Panc1 (cell line): ENCODE data around the gene FARS2. TPM values are rescaled to one million over a fixed set of nuclear protein-coding genes. Genes with fewer than 3 reads are reported as not detected.

Experiments used
- ATAC-seq: fragments of 200-7000 bp; cut with Tn5 transposase; 2 replicates; pipeline ENCODE4 v1.9.1; 2020; ENCODE audit warnings: mild to moderate bottlenecking, moderate library complexity
- BruUV-seq: library from RNA; stranded (reverse); fragments of 400-500 nt; replicated peaks from 2 replicates; lab custom pipeline; 2021; lab: Mats Ljungman, UMichigan
- CTCF ChIA-PET: fragments of 300-600 bp; sonication (Branson Sonifier 250); formaldehyde crosslinking; loops from one replicate; lab custom pipeline; 2022; ENCODE audit warnings: antibody characterized with exemption; lab: Charles Lee
- POLR2A ChIA-PET: fragments of 300-600 bp; sonication (Branson Sonifier 250); formaldehyde crosslinking; loops from one replicate; lab custom pipeline; 2022; ENCODE audit warnings: antibody characterized with exemption; lab: Charles Lee
- DNase-seq: peaks from one replicate; pipeline ENCODE4 v3.0.0-alpha.2; 2010; ENCODE audit warnings: low read depth, low spot score
- H3K27ac ChIP-seq: 2 replicates; pipeline ENCODE4 v1.5.1; 2011; ENCODE audit warnings: mild to moderate bottlenecking, low read length, inconsistent platforms
- H3K27me3 ChIP-seq: fragments of 200-500 bp; sonication (Bioruptor generic); 2 replicates; pipeline ENCODE4 v1.6.0; 2014; ENCODE audit warnings: low read length, inconsistent platforms; ENCODE audit not compliant: control insufficient read depth, insufficient read depth
- H3K36me3 ChIP-seq: fragments of 200-500 bp; sonication (Bioruptor generic); 2 replicates; pipeline ENCODE4 v1.5.1; 2014; ENCODE audit warnings: inconsistent platforms, mild to moderate bottlenecking, low read length, moderate library complexity; ENCODE audit not compliant: control insufficient read depth, insufficient read depth
- H3K4me1 ChIP-seq: 2 replicates; pipeline ENCODE4 v1.5.1; 2011; ENCODE audit warnings: inconsistent platforms, mild to moderate bottlenecking, low read length, moderate library complexity; ENCODE audit not compliant: control insufficient read depth, insufficient read depth
- H3K4me3 ChIP-seq, 2 experiments: 2 replicates each; pipeline ENCODE4 v1.5.1; 2011 to 2012; ENCODE audit warnings: low read depth in 2 of 2, low read length in 2 of 2, mild to moderate bottlenecking in 2 of 2, inconsistent platforms in 1 of 2, moderate library complexity in 1 of 2
- H3K9me3 ChIP-seq: fragments of 200-500 bp; sonication (Bioruptor generic); 2 replicates; pipeline ENCODE4 v1.5.1; 2014; ENCODE audit warnings: low read depth, mild to moderate bottlenecking, inconsistent platforms, low read length, moderate library complexity; ENCODE audit not compliant: control insufficient read depth, insufficient read depth
- CTCF ChIP-seq: fragments of 450-650 bp; IDR thresholded peaks from 2 replicates; pipeline ENCODE4 v1.5.1; 2017; ENCODE audit warnings: mild to moderate bottlenecking
- POLR2AphosphoS5 ChIP-seq: IDR thresholded peaks from 2 replicates; pipeline ENCODE4 v1.6.1; 2012; ENCODE audit warnings: mild to moderate bottlenecking, low read depth, low read length, moderate library complexity
- REST ChIP-seq, 2 experiments: IDR thresholded peaks; 2 replicates each; pipeline ENCODE4 v1.6.1; 2011 to 2012; ENCODE audit warnings: low read depth in 2 of 2, control low read depth in 1 of 2, low read length in 1 of 2, mild to moderate bottlenecking in 1 of 2, moderate library complexity in 1 of 2; ENCODE audit not compliant: insufficient read depth in 1 of 2
- SIN3A ChIP-seq: IDR thresholded peaks from 2 replicates; pipeline ENCODE4 v1.6.1; 2012; ENCODE audit warnings: low read depth, mild to moderate bottlenecking, low read length, moderate library complexity, borderline replicate concordance; ENCODE audit not compliant: insufficient read depth
- TCF7L2 ChIP-seq: IDR thresholded peaks from 2 replicates; pipeline ENCODE4 v1.6.1; 2011; ENCODE audit warnings: mild to moderate bottlenecking, low read depth, low read length, inconsistent platforms
- in situ Hi-C: cut with HindIII; loops from 2 replicates; pipeline ENCODE4 v1.10.0; 2016; ENCODE audit warnings: low sequenced_read_pairs, low pct_unique_long_range_greater_than_20kb
- intact Hi-C: fragments of 100-400 bp; cut with micrococcal nuclease; formaldehyde crosslinking; loops from one replicate; pipeline ENCODE4 v1.10.0; 2022; ENCODE audit not compliant: unreplicated experiment
- total RNA-seq: library from RNA; stranded (reverse); gene quantifications from one replicate; pipeline ENCODE4 v1.2.1, GENCODE V29; 2021; ENCODE audit not compliant: unreplicated experiment

The FARS2 gene
- total RNA-seq, 1 experiment from 2014 or later: 12.8 TPM

- ATAC-seq (no peak), DNase-seq (no peak)
- BruUV-seq: no TSS peak
- H3K27me3 ChIP-seq: no peaks in the 10 kb centered on the region
- ChIA-PET CTCF (no interaction called here), POLR2A (no interaction called here)
- no peaks in the 10 kb centered on the region for H3K36me3 ChIP-seq
- intact Hi-C loops: no loop called here
- no peaks in the 10 kb centered on the region for H3K4me1 ChIP-seq
- TF ChIP-seq SIN3A (no peak), POLR2AphosphoS5 (no peak), REST (IDR thresholded peaks at IDR 0.05; ENCODE audit: insufficient read depth in 1 of 2, low read depth in 2 of 2, low read length in 1 of 2) (no peak), TCF7L2 (no peak), CTCF (no peak)
- in situ Hi-C loops: no loop called here
- no peak overlapping the region for H3K27ac ChIP-seq
- H3K9me3 ChIP-seq: no peaks in the 10 kb centered on the region
- no peak overlapping the region for H3K4me3 ChIP-seq
Measured at GRCh38 chr6:5674721-5675120, 413.4 kb downstream of the FARS2 start.

GRCh38 chr6:5676701-5677100 is 415.4 kb downstream of the FARS2 start:
- H3K27ac ChIP-seq: no peak overlapping the region
- in situ Hi-C loops: no loop called here
- ChIA-PET POLR2A (no interaction called here), CTCF (no interaction called here)
- no peaks in the 10 kb centered on the region for H3K36me3 ChIP-seq
- H3K9me3 ChIP-seq: no peaks in the 10 kb centered on the region
- TF ChIP-seq SIN3A (no peak), REST (IDR thresholded peaks at IDR 0.05; ENCODE audit: insufficient read depth in 1 of 2, low read depth in 2 of 2, low read length in 1 of 2) (no peak), CTCF (no peak), POLR2AphosphoS5 (no peak), TCF7L2 (no peak)
- no peaks in the 10 kb centered on the region for H3K4me1 ChIP-seq
- no peaks in the 10 kb centered on the region for H3K27me3 ChIP-seq
- intact Hi-C loops: no loop called here
- H3K4me3 ChIP-seq: no peak overlapping the region
- no TSS peak for BruUV-seq
- ATAC-seq: no peak
- DNase-seq: no peak
